OCI-LY7 (cell line): ENCODE measurements around the gene ADARB2. TPM values are rescaled to one million over a fixed set of nuclear protein-coding genes. Genes with fewer than 3 reads are reported as not detected.

Source experiments
- BruUV-seq: library from RNA; stranded (reverse); fragments of 400-500 nt; replicated peaks from 2 replicates; lab custom pipeline; 2021; lab: Mats Ljungman, UMichigan
- CTCF ChIA-PET: fragments of 300-600 bp; sonication (Branson Sonifier 250); formaldehyde crosslinking; loops from one replicate; lab custom pipeline; 2022; ENCODE audit warnings: antibody characterized with exemption; ENCODE audit not compliant: unreplicated experiment; lab: Charles Lee
- POLR2A ChIA-PET: fragments of 300-600 bp; sonication (Branson Sonifier 250); formaldehyde crosslinking; loops from one replicate; lab custom pipeline; 2022; ENCODE audit warnings: antibody characterized with exemption; lab: Charles Lee
- DNase-seq: peaks from one replicate; pipeline ENCODE4 v3.0.0-alpha.2; 2015; ENCODE audit warnings: low spot score
- H2AFZ ChIP-seq: fragments of 200-600 bp; sonication (generic), shearing (Covaris generic); 2 replicates; pipeline ENCODE4 v1.6.1; 2014; ENCODE audit warnings: mild to moderate bottlenecking, antibody characterized with exemption, low read length, moderate library complexity
- H3K27ac ChIP-seq: fragments of 200-600 bp; sonication (generic); 2 replicates; pipeline ENCODE4 v1.5.1; 2014; ENCODE audit warnings: mixed run types, low read depth, mild to moderate bottlenecking, moderate library complexity, low read length, inconsistent platforms; ENCODE audit not compliant: poor library complexity, severe bottlenecking
- H3K36me3 ChIP-seq: fragments of 200-600 bp; sonication (generic); 2 replicates; pipeline ENCODE4 v1.6.1; 2014; ENCODE audit warnings: mild to moderate bottlenecking, antibody characterized with exemption, low read length, moderate library complexity, mixed read lengths; ENCODE audit not compliant: insufficient read depth
- H3K4me1 ChIP-seq: fragments of 200-600 bp; sonication (generic); 2 replicates; pipeline ENCODE4 v1.5.1; 2014; ENCODE audit warnings: mild to moderate bottlenecking, low read length; ENCODE audit not compliant: insufficient read depth, poor library complexity, severe bottlenecking
- H3K4me2 ChIP-seq: fragments of 200-600 bp; sonication (generic); 2 replicates; pipeline ENCODE4 v1.6.1; 2014; ENCODE audit warnings: mild to moderate bottlenecking, low read length
- H3K4me3 ChIP-seq: fragments of 200-600 bp; sonication (generic); 2 replicates; pipeline ENCODE4 v1.5.1; 2014; ENCODE audit warnings: mild to moderate bottlenecking, low read depth, low read length; ENCODE audit not compliant: poor library complexity, severe bottlenecking
- H3K79me2 ChIP-seq: fragments of 200-600 bp; sonication (generic); 2 replicates; pipeline ENCODE4 v1.6.1; 2016; ENCODE audit warnings: low read depth, mild to moderate bottlenecking, low read length, moderate library complexity, mixed read lengths; ENCODE audit not compliant: insufficient read depth
- H3K9me2 ChIP-seq: fragments of 200-600 bp; sonication (generic); 2 replicates; pipeline ENCODE4 v1.6.1; 2016; ENCODE audit warnings: mild to moderate bottlenecking, low read length, mixed read lengths; ENCODE audit not compliant: insufficient read depth
- H3K9me3 ChIP-seq: fragments of 200-600 bp; sonication (generic); 2 replicates; pipeline ENCODE4 v1.6.1; 2014; ENCODE audit warnings: mild to moderate bottlenecking, mixed run types, low read length, mixed read lengths
- H4K20me1 ChIP-seq: fragments of 200-600 bp; sonication (generic); 2 replicates; pipeline ENCODE4 v1.6.1; 2014; ENCODE audit warnings: mild to moderate bottlenecking, antibody characterized with exemption, low read length, moderate library complexity, mixed read lengths; ENCODE audit not compliant: insufficient read depth
- EZH2phosphoT487 ChIP-seq: fragments of 200-600 bp; sonication (generic); IDR thresholded peaks from 2 replicates; pipeline ENCODE4 v1.6.1; 2018; ENCODE audit warnings: low read depth, borderline replicate concordance, mild to moderate bottlenecking, mixed run types, antibody characterized with exemption, low read length, moderate library complexity, mixed read lengths
- intact Hi-C: fragments of 100-400 bp; cut with micrococcal nuclease; formaldehyde crosslinking; loops from one replicate; pipeline ENCODE4 v1.10.0; 2022; ENCODE audit not compliant: unreplicated experiment
- total RNA-seq, 2 experiments: library from RNA; depleted of rRNA in 1 of 2; stranded (reverse); fragments of >200 nt in 1 of 2; shearing (Covaris generic) in 1 of 2; gene quantifications; 2 replicates each; pipeline ENCODE4 v1.2.3, GENCODE V29; 2014 to 2022
- TF ChIP-seq, protein P1 (sequence below): fragments of 200-600 bp; sonication (generic); conservative IDR thresholded peaks from 2 replicates; pipeline ENCODE4 v1.5.1; 2014; ENCODE audit warnings: mild to moderate bottlenecking, antibody characterized with exemption, low read length, moderate library complexity, mixed read lengths

ADARB2 gene
- total RNA-seq, 2 experiments from 2014 or later, result 0.03 TPM; not detected in 1

- no peaks in the 10 kb centered on the region for H3K36me3 ChIP-seq
- no TSS peak for BruUV-seq
- no peak overlapping the region for H3K4me2 ChIP-seq
- POLR2A ChIA-PET, result no interaction called here
- no peaks in the 10 kb centered on the region for H3K9me3 ChIP-seq
- no peaks in the 10 kb centered on the region for H3K9me2 ChIP-seq
- TF ChIP-seq, protein P1, sequence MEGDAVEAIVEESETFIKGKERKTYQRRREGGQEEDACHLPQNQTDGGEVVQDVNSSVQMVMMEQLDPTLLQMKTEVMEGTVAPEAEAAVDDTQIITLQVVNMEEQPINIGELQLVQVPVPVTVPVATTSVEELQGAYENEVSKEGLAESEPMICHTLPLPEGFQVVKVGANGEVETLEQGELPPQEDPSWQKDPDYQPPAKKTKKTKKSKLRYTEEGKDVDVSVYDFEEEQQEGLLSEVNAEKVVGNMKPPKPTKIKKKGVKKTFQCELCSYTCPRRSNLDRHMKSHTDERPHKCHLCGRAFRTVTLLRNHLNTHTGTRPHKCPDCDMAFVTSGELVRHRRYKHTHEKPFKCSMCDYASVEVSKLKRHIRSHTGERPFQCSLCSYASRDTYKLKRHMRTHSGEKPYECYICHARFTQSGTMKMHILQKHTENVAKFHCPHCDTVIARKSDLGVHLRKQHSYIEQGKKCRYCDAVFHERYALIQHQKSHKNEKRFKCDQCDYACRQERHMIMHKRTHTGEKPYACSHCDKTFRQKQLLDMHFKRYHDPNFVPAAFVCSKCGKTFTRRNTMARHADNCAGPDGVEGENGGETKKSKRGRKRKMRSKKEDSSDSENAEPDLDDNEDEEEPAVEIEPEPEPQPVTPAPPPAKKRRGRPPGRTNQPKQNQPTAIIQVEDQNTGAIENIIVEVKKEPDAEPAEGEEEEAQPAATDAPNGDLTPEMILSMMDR, result no peak
- TF ChIP-seq EZH2phosphoT487, result no peak
- no peak overlapping the region for H3K27ac ChIP-seq
- H3K4me1 ChIP-seq, result no peaks in the 10 kb centered on the region
- CTCF ChIA-PET, result no interaction called here
- H2AFZ ChIP-seq, result no peak overlapping the region
- H4K20me1 ChIP-seq, result no peaks in the 10 kb centered on the region; the same call in 1 of the 2 replicates
- no peak overlapping the region for H3K4me3 ChIP-seq
- intact Hi-C loops, result no loop called here
- DNase-seq, result no peak
- H3K79me2 ChIP-seq, result no peaks in the 10 kb centered on the region
These were observed 177.6 kb downstream of the ADARB2 start for GRCh38 chr10:1559761-1560160.

GRCh38 chr10:1559311-1559710 lies 178.0 kb downstream of the ADARB2 start:
- Histone ChIP-seq H3K79me2 (no peaks in the 10 kb centered on the region), H3K36me3 (no peaks in the 10 kb centered on the region), H3K4me1 (no peaks in the 10 kb centered on the region), H4K20me1 (no peaks in the 10 kb centered on the region; the same call in 1 of the 2 replicates), H3K4me2 (no peak overlapping the region), H3K4me3 (no peak overlapping the region), H2AFZ (no peak overlapping the region), H3K9me2 (no peaks in the 10 kb centered on the region), H3K9me3 (no peaks in the 10 kb centered on the region), H3K27ac (no peak overlapping the region)
- no peak for TF ChIP-seq EZH2phosphoT487
- TF ChIP-seq, protein P1, result no peak
- intact Hi-C loops, result no loop called here
- DNase-seq, result no peak
- ChIA-PET POLR2A (no interaction called here), CTCF (no interaction called here)
- BruUV-seq, result no TSS peak

DNA sequence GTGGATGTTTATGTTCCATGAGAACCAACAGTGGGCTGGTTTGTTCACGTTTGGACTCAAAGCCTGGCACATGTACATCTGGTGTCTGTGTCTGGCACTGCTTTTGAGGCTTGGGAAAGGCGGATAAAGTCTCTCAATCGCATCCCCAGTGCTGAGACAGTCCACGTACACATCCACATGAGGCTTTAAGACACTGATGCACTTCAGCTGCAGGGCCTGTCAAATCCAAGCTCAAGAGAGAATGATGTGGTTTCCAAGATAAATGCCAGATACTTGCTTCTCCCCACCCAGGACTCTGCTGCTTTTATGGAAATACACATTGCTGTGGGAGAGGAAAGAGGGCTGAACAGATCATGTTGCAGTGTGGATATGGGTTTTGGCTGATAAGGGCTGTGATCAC lies 178.4 kb downstream of the ADARB2 start:
- POLR2A ChIA-PET, result no interaction called here
- BruUV-seq, result no TSS peak
- Histone ChIP-seq H2AFZ (no peak overlapping the region), H3K4me2 (no peak overlapping the region), H3K4me3 (no peak overlapping the region), H3K4me1 (no peaks in the 10 kb centered on the region), H3K9me3 (no peaks in the 10 kb centered on the region), H3K27ac (no peak overlapping the region), H3K79me2 (no peaks in the 10 kb centered on the region), H3K36me3 (no peaks in the 10 kb centered on the region), H4K20me1 (no peaks in the 10 kb centered on the region; the same call in 1 of the 2 replicates), H3K9me2 (no peaks in the 10 kb centered on the region)
- intact Hi-C loops, result no loop called here
- no peak for DNase-seq
- CTCF ChIA-PET, result no interaction called here
- TF ChIP-seq, protein P1, result no peak
- TF ChIP-seq EZH2phosphoT487, result no peak
